ENCODE results near the gene GARIN5B.

DNA sequence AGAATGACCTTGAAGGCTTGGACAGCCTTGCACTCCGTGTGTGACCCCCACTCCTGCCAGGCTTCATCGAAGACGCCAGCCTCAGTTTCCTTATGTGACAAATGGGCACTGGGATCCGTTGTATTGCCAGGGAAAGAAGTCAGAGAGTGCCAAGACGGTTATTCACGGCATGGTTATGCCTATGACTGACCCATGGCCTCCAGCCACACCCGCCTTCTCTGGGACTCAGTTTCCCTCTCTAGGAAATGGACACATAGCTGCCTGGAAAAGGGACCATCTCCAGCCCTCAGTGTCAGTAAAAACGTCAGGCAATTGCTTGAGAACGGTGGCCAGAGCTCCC, 45.4 kb upstream of the GARIN5B start:
- no peak for TF ChIP-seq EP300 (IDR thresholded peaks at IDR 0.05)
- TF ChIP-seq, protein P1, sequence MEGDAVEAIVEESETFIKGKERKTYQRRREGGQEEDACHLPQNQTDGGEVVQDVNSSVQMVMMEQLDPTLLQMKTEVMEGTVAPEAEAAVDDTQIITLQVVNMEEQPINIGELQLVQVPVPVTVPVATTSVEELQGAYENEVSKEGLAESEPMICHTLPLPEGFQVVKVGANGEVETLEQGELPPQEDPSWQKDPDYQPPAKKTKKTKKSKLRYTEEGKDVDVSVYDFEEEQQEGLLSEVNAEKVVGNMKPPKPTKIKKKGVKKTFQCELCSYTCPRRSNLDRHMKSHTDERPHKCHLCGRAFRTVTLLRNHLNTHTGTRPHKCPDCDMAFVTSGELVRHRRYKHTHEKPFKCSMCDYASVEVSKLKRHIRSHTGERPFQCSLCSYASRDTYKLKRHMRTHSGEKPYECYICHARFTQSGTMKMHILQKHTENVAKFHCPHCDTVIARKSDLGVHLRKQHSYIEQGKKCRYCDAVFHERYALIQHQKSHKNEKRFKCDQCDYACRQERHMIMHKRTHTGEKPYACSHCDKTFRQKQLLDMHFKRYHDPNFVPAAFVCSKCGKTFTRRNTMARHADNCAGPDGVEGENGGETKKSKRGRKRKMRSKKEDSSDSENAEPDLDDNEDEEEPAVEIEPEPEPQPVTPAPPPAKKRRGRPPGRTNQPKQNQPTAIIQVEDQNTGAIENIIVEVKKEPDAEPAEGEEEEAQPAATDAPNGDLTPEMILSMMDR (IDR thresholded peaks at IDR 0.05), result no peak
